Fibroblast of skin of right quadriceps (primary cell): ENCODE measurements around the gene NINJ1.
"Not testable (repeated sequence)": the region's sequence is repeated elsewhere in the genome, so short reads cannot be mapped to it uniquely, and the experiment has no call there.

Experiments used
- DNase-seq: peaks from one replicate; pipeline ENCODE4 v3.0.0-alpha.2; 2013

NINJ1 gene

DNA sequence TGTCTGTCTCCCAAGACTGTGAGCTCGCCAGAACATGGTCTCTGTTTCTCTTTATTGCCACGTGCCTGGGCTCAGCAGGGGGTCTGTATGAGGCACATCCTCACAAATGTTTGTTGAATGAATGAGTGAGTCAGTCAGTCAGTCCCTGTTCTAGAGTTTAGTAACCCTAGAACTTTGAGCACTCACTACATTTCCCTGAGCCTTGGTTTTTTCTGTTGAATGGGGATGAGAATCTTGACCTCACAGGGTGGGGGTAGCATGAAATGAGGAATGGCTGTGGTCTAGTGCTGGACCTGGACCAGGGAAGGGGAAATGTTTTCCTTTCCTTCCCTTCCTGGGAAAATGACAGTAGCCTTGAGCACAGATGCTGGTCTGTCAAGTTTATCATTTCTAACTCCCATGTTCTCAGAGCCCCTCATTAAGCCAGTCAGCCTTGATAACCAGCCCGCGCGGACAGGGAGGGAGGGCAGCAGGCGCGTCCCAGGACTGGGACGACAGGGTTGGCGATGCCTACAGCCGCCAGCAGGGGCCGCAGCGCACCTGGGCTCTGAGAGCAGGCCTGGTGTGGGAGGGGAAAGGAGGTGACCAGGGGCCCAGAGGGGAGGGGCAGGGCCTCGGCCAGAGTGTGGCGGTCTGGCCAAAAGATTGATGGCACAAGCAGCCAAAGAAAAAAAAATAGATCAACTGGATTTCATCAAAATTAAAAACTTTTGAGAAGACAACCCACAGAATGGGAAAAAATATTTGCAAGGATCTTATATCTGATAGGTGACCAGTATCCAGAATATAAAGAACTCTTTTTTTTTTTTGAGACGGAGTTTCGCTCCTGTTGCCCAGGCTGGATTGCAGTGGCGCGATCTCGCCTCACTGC lies 25.8 kb upstream of the NINJ1 start:
- DNase-seq: peak; percentile 76

- DNase-seq: no peak
Observed at GRCh38 chr9:93156475-93157008, 22.5 kb upstream of the NINJ1 start.

DNA sequence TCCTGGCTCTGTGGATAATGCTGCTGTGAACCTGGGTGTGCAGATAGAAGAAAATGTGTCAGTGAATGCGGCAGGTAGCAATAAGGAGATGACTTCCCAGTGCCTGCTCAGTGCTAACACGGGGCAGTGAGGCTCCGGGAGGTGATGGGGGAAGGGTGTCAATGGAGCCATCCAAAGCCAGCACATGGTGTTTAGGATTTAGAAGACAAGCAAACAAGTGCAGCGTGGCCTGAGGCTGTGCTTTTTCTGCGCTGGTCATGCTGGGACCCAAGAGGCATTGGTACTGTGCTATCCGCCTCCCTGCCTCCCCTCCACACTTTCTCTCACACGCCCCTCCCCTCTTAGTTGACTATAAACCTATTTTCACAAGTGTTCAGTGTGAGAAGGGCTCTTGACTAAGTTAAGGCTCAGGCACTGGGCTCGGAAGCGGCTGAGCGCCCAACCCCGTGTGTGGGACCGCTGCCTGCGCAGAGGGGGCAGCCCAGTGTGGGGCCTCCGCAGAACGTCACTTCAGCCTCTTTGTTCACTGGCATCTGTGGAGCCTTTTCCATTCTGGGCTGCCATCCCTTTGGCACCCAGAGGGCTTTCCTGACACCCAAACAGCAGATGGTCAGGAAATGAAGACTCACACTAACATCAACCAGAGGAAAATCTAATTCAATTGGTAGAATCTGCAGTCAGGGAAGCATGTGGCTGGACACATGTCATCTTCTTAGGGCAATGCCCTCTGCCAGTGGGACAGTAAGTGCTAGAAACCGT lies 21.8 kb upstream of the NINJ1 start:
- DNase-seq: no peak

DNA sequence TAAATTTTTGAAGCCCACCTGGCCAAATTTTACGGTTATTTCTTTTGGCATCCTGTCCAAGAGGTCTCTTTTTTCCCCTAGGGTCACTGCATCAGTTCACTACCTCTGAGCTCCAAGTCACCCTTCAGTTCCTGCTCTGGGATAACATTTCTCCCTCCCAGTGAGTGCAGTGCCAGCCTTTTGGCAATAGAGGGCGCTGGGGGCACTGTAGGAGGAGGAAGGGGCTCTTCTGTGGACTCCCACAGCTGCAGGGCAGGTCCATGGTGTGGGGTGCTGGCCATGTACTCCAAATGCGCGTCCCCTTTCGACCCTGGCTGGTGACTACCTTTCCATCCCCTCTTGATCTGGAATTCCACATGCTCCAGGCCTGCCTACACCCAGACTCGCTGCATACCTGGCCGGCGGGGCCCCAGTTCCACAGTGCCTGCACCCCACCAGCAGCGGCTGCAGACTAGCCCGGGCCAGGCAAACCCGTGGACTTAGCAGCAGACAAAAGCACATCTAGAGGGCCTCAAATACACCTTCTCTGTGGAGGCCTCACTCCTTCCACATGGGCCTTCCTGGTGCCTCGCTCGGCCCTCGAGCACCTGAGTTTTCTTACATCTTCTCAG lies 20.3 kb upstream of the NINJ1 start:
- peak; percentile 12 for DNase-seq

GRCh38 chr9:93151097-93151784 lies 17.2 kb upstream of the NINJ1 start:
- no peak for DNase-seq

GRCh38 chr9:93149361-93149760 lies 15.3 kb upstream of the NINJ1 start:
- no peak for DNase-seq

DNA sequence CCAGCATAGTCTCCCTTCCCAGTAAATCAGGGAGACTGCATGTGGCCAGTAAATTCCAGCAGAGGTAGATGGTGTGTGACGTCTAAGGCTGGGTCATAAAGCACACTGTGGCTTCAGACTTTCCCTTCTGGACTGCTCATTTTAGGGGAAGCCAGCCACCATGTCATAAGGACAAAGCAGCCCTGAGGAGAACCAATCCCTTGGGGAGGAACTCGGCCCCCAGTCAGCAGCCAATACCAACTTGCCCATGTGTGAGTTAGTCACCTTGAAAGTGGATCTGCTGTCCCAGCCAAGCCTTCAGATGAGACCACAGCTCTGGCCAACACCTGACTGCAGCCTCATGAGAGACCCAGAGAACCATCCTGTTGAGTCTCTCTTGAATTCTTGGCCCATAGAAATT lies 14.7 kb upstream of the NINJ1 start:
- DNase-seq: no peak

GRCh38 chr9:93147632-93148031 lies 13.6 kb upstream of the NINJ1 start:
- no peak for DNase-seq

GRCh38 chr9:93146696-93147095 lies 12.6 kb upstream of the NINJ1 start:
- DNase-seq: not testable (repeated sequence)

DNA sequence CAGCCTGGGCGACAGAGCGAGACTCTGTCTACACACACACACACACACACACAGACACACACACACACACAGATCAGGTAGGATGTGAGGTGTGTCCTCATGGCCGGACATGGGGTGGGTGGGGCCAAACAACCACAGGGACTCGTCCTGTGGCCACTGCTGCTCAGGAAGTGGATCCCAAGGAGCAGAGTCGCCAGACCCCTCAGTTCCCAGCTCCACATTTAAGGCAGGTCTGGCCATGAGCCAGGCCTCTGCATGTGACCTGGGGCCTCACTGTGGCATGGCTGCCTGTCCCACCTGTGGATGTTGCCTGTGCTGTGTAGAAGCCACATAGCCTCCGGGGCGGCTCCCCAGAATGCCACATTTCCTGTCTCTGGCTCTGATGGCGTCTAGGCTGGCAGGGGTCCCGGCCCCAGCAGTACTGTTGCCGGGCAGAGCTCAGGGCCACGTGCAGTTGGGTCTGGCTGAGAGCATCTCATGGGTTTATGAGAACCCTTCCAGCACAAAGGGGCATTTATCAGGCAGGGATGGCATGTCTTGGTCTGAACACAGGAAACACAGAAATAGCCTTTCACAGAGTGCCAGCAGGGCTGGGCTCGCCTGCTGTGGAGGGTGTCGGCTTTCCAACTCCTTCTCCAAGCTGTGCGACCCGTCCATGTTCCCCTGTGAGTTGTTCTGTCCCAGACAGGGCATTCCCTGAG lies 9.9 kb upstream of the NINJ1 start:
- no peak for DNase-seq

DNA sequence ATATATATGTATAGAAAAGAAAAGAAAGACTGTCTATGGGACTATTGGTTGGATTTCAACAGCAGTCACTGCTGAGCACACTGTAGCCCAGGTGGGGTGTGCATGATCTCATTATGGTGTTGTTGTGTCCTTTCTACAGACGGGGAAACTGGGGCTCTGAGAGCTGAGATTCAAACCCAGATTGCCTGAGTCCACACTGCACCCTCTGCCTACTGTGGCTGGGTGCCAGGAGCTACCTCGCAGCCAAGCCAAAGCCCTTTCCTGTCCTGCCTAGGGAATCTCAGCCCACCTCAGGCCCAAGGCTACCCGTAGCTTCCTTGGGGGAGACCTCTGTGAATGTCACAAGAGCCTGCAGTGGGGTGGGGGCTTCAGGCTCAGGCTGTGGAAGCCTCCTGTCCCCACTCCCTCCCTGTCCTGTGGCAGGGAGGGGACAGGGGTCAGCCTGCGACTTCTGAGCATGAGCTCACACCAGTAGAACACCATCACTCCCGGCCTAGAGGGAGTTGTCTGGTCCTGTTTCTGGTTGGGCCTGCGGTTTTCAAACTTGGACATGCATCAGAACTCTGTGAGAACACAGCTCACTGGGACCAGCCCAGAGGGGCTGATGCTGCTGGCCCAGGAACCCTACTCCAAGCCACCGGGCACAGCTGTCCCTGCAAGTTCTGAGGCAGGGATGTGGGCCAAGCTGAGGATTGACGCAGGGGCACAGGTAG lies 7.9 kb upstream of the NINJ1 start:
- DNase-seq: no peak

DNA sequence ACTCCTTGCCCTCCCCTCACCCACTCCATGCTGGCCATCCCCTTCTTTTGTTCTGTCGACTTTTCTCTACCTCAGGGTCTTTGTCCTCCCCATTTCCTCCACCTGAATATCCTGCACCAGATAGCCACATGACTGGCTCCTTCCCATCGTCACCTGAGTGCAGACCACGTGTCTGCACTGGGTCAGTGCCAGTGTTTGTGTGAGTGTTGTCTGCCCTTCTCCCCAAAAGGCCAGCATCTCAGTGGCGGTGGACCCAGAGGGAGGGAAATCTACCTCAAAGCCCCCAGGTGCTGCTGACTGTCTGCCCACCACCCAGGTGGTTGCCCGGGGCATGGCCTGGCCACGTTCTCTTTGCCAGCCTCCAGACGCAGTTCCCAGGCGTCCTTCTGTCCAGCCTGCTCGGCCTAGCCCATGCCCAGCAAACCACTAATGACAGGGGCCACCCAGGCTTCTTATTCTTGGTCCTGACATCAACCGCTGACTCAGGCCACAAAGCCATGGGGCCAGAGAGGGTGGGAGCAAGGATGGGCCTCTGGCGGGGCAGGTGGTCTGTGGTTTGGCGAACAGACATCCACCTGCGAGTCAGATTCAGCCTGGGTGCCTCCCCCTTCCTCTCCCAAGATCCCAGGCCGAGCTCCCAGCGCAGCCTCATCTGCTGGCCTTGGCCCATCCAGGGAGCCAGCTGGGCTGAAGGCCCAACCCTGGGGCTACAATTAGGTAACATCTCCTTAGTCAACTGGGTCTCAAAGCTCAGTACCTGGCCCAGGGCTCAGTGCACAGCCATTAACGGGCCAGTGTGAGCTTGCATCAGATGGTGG lies 5.5 kb upstream of the NINJ1 start:
- no peak for DNase-seq

DNA sequence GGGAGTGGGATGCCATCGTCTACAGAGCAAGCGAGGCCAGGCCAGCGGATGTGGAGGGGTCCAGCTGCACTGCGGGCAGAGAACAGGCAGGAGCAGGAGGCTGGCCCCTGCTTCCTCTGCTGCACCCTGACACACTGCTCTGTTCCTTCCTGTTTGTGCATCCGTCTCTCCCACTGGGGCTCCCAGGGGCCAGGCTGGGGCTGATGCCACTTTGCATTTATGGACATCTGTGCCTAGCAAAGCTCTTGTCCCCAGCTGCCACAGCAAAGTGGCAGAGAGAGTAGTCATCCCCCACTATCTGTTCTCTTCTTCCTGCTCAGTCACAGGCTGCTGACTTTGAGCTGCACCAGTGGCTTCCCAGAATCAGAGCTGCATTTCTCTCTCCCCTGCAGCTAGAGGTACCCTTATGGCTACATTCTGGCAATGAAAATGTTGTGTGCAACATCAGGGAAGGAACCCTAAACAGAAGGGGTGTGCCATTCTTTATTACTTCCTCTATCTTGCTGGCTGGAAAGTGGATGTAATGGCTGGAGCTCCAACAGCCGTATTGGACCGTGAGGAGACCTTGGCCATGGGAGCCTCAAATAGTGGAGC lies 4.2 kb upstream of the NINJ1 start:
- no peak for DNase-seq

DNA sequence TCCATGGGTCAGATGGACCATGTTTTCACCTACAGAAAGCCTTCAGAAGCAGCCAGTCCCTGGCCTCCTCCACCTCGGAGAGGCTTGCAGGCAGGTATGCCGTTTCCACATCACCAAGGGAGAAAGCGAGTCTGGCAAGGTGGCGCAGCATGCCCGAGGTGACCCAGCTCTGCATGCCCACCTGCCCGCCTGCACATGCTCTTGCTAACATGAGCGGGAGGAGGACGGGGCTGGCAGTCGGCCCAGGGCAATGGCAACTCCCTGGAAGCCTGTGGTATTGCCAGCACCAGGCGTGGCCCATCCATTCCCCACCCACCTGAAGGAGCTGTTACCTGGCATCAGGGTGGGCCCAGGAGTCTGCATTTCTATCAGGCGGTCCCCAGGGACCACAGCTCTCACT lies 3.3 kb upstream of the NINJ1 start:
- no peak for DNase-seq

- DNase-seq: no peak
Observed at GRCh38 chr9:93136011-93136440, 2.0 kb upstream of the NINJ1 start.

GRCh38 chr9:93134740-93135444 lies 841 bp upstream of the NINJ1 start:
- no peak for DNase-seq

DNA sequence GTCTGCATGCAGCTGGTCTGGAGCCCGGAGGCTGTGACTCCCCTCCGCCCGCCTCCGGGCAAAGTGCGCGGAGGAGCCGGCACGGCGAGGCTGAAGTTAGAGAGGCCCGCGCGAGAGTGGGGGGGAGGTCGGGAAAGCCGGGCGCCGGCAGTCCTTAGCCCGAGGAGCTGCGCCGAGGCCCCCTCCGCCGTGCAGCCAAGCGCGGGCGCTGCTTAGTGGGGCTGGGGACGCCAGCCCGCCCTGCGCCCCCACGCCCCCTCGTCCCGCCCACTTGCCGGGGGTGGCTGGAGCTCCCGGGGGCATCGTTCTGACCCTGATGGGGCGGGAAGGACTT lies 403 bp downstream of the NINJ1 start:
- peak; percentile 47 for DNase-seq

DNA sequence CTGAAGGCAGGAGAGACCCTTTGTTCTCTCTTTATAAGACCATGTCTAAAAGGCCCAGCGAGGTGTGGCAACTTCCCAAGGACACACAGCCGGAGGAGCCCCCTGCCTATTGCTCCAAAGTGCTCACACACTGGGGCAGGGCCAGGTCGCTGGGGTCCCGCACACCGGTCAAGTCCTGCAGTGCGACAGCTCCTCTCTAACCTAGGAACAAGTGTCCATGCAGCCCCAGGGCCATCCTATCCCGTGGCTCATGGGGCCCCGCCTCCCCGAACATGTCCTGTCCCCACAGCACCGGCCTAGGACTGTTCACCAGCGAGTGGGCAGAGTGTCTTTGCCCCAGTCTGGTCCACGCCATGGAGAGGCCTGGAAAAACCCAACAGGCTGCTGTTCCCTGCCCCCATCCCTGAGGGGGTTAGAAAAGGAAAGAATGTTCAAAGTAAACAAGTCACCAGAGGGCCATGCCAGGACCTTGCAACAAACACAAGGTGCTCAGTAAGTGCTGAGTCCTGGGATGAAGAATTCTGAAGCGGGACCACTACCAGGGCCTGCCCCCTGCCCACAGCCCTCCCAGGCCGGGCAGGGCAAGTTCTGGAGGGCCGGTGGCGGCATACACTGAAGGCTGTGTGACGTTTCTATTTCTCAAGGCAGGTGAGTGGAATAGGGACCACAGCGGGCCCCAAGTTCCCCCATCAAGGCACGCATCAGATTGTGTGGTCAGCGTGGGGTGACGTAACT lies 938 bp downstream of the NINJ1 start:
- DNase-seq: peak; percentile 11
